ENCODE data around the gene EGR1. TPM values are rescaled to one million over a fixed set of nuclear protein-coding genes. Genes with fewer than 3 reads are reported as not detected.

EGR1 gene
- total RNA-seq, 2 donors from 2014 or later: 9.9 to 14.2 TPM

DNA sequence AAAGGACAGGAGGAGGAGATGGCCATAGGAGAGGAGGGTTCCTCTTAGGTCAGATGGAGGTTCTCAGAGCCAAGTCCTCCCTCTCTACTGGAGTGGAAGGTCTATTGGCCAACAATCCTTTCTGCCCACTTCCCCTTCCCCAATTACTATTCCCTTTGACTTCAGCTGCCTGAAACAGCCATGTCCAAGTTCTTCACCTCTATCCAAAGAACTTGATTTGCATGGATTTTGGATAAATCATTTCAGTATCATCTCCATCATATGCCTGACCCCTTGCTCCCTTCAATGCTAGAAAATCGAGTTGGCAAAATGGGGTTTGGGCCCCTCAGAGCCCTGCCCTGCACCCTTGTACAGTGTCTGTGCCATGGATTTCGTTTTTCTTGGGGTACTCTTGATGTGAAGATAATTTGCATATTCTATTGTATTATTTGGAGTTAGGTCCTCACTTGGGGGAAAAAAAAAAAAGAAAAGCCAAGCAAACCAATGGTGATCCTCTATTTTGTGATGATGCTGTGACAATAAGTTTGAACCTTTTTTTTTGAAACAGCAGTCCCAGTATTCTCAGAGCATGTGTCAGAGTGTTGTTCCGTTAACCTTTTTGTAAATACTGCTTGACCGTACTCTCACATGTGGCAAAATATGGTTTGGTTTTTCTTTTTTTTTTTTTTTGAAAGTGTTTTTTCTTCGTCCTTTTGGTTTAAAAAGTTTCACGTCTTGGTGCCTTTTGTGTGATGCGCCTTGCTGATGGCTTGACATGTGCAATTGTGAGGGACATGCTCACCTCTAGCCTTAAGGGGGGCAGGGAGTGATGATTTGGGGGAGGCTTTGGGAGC lies 3.1 kb downstream of the EGR1 start:
- Histone ChIP-seq H3K27me3 (ENCODE audit: control insufficient read depth, insufficient read depth, low read length, poor library complexity, severe bottlenecking) (peaks cover 12% of the 10 kb centered on the region), H3K27ac (ENCODE audit: low read depth, low read length) (no peak overlapping the region), H3K4me1 (ENCODE audit: control insufficient read depth, insufficient read depth, low read length) (peaks cover 7% of the 10 kb centered on the region), H3K36me3 (ENCODE audit: control insufficient read depth, insufficient read depth, low read length) (peaks cover 10% of the 10 kb centered on the region), H3K9ac (ENCODE audit: extremely low read depth, low read length, poor library complexity, severe bottlenecking) (no peak overlapping the region), H3K9me3 (ENCODE audit: control insufficient read depth, low read length) (no peaks in the 10 kb centered on the region), H3K4me3 (ENCODE audit: low read length) (no peak overlapping the region)
- Mint-ChIP-seq H3K27ac (no peak overlapping the region), H3K9me3 (no peaks in the 10 kb centered on the region), H3K4me1 (peaks cover 18% of the 10 kb centered on the region), H3K36me3 (ENCODE audit: low read depth) (peaks cover 11% of the 10 kb centered on the region), H3K27me3 (ENCODE audit: insufficient read depth) (peaks cover 20% of the 10 kb centered on the region), H3K4me3 (peak overlapping the region; percentile 69)
- TF ChIP-seq, protein P1, sequence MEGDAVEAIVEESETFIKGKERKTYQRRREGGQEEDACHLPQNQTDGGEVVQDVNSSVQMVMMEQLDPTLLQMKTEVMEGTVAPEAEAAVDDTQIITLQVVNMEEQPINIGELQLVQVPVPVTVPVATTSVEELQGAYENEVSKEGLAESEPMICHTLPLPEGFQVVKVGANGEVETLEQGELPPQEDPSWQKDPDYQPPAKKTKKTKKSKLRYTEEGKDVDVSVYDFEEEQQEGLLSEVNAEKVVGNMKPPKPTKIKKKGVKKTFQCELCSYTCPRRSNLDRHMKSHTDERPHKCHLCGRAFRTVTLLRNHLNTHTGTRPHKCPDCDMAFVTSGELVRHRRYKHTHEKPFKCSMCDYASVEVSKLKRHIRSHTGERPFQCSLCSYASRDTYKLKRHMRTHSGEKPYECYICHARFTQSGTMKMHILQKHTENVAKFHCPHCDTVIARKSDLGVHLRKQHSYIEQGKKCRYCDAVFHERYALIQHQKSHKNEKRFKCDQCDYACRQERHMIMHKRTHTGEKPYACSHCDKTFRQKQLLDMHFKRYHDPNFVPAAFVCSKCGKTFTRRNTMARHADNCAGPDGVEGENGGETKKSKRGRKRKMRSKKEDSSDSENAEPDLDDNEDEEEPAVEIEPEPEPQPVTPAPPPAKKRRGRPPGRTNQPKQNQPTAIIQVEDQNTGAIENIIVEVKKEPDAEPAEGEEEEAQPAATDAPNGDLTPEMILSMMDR (conservative IDR thresholded peaks at IDR 0.05): no peak
- 88 to 93% methylated on average over 4 to 7 of the region's 7 CpGs for WGBS, 2 experiments (ENCODE audit: insufficient coverage in 1 of 2, insufficient read length in 1 of 2)
- no peak for DNase-seq

DNA sequence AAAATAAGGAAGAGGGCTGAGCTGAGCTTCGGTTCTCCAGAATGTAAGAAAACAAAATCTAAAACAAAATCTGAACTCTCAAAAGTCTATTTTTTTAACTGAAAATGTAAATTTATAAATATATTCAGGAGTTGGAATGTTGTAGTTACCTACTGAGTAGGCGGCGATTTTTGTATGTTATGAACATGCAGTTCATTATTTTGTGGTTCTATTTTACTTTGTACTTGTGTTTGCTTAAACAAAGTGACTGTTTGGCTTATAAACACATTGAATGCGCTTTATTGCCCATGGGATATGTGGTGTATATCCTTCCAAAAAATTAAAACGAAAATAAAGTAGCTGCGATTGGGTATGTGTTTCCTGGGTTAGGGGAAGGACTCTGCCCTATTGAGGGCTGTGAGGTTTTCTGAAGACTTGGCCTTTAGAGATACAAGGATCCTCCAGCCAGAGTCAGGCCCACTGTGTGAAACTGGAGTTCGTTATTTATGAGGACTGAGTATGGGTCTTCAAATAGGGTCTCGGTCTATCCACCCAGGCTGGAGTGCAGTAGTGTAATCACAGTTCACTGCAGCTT lies 3.8 kb downstream of the EGR1 start:
- H3K36me3 Mint-ChIP-seq (ENCODE audit: low read depth): peaks cover 11% of the 10 kb centered on the region

DNA sequence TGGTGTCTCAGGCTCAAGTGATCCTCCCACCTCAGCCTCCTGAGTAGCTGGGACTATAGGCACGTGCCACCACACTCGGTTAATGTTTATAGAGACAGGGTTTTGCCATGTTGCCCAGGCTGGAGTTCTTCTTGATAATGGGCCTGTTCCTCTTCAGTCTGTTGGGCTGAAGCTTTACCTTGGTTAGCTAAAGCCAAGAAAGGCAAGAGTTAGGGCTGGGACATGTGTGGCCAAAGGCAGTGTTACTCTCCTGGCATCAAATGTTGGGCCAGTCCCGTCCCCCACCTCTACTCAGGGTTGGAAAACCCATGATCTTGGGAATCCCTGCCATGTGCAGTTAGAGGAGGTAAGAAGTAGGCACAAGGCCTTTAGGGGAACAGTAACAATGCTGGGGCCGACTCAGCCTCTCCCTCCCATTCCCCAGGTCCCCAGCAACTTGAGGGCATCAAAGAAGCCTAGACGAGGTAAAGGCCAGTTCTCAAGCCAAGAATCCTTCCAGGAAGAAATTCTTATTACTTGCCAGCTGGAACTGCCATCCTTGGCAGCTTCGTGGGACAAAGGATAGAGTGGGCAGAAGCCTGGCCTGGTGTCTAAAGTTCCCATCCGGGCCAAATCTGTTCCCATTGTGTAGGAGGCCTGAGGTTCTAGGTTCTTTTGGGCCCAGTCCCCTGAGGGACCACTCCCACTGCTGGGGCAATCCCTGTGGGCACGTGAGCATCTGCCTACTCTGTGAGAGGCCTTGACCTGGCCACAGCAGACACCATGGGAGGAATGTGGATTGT lies 4.5 kb downstream of the EGR1 start:
- Histone ChIP-seq H3K9me3 (ENCODE audit: control insufficient read depth, low read length) (no peaks in the 10 kb centered on the region), H3K27ac (ENCODE audit: low read depth, low read length) (no peak overlapping the region), H3K9ac (ENCODE audit: extremely low read depth, low read length, poor library complexity, severe bottlenecking) (no peak overlapping the region), H3K4me3 (ENCODE audit: low read length) (no peak overlapping the region), H3K27me3 (ENCODE audit: control insufficient read depth, insufficient read depth, low read length, poor library complexity, severe bottlenecking) (peaks cover 12% of the 10 kb centered on the region), H3K36me3 (ENCODE audit: control insufficient read depth, insufficient read depth, low read length) (peaks cover 10% of the 10 kb centered on the region), H3K4me1 (ENCODE audit: control insufficient read depth, insufficient read depth, low read length) (peaks cover 7% of the 10 kb centered on the region)
- H3K27ac Mint-ChIP-seq: no peak overlapping the region
- peaks cover 17% of the 10 kb centered on the region for H3K4me1 Mint-ChIP-seq
- WGBS, 2 experiments (ENCODE audit: insufficient coverage in 1 of 2, insufficient read length in 1 of 2): 92 to 93% methylated on average over 6 to 8 of the region's 8 CpGs
- no peaks in the 10 kb centered on the region for H3K9me3 Mint-ChIP-seq
- peaks cover 11% of the 10 kb centered on the region for H3K36me3 Mint-ChIP-seq (ENCODE audit: low read depth)
- TF ChIP-seq, protein P1 (conservative IDR thresholded peaks at IDR 0.05): no peak
- no peak overlapping the region for H3K4me3 Mint-ChIP-seq
- peak; percentile 77 for DNase-seq
- peaks cover 22% of the 10 kb centered on the region for H3K27me3 Mint-ChIP-seq (ENCODE audit: insufficient read depth)

More for the DNA sequence above, 3.8 kb downstream of the EGR1 start:
- 93 to 96% methylated on average over 6 to 7 of the region's 8 CpGs for WGBS, 2 experiments (ENCODE audit: insufficient coverage in 1 of 2, insufficient read length in 1 of 2)
- no peak overlapping the region for H3K9ac ChIP-seq (ENCODE audit: extremely low read depth, low read length, poor library complexity, severe bottlenecking)
- TF ChIP-seq, protein P1 (conservative IDR thresholded peaks at IDR 0.05): no peak
- H3K27me3 ChIP-seq (ENCODE audit: control insufficient read depth, insufficient read depth, low read length, poor library complexity, severe bottlenecking): peaks cover 12% of the 10 kb centered on the region
- no peak for DNase-seq
- Mint-ChIP-seq H3K27ac (no peak overlapping the region), H3K4me1 (peaks cover 17% of the 10 kb centered on the region), H3K27me3 (ENCODE audit: insufficient read depth) (peaks cover 21% of the 10 kb centered on the region), H3K4me3 (no peak overlapping the region), H3K9me3 (no peaks in the 10 kb centered on the region)
- H3K36me3 ChIP-seq (ENCODE audit: control insufficient read depth, insufficient read depth, low read length): peaks cover 10% of the 10 kb centered on the region
- peaks cover 7% of the 10 kb centered on the region for H3K4me1 ChIP-seq (ENCODE audit: control insufficient read depth, insufficient read depth, low read length)
- no peak overlapping the region for H3K27ac ChIP-seq (ENCODE audit: low read depth, low read length)
- no peaks in the 10 kb centered on the region for H3K9me3 ChIP-seq (ENCODE audit: control insufficient read depth, low read length)
- no peak overlapping the region for H3K4me3 ChIP-seq (ENCODE audit: low read length)
